Measurements from ENCODE around the gene ALOX12. TPM values are rescaled to one million over a fixed set of nuclear protein-coding genes. Genes with fewer than 3 reads are reported as not detected.
"Not testable (repeated sequence)": the region's sequence is repeated elsewhere in the genome, so short reads cannot be mapped to it uniquely, and the experiment has no call there.

Gene ALOX12
- total RNA-seq, 1 experiment from 2014 or later, result not detected

GRCh38 chr17:6981426-6981825, 14.4 kb upstream of the ALOX12 start:
- Mint-ChIP-seq H3K9me3 (ENCODE audit: unreplicated experiment) (no peaks in the 10 kb centered on the region), H3K4me3 (ENCODE audit: unreplicated experiment) (no peak overlapping the region), H3K4me1 (ENCODE audit: insufficient read depth, unreplicated experiment) (peaks cover 5% of the 10 kb centered on the region), H3K27ac (ENCODE audit: low read depth, unreplicated experiment) (no peak overlapping the region), H3K36me3 (ENCODE audit: insufficient read depth, unreplicated experiment) (no peaks in the 10 kb centered on the region), H3K27me3 (ENCODE audit: insufficient read depth, unreplicated experiment) (no peaks in the 10 kb centered on the region)
- TF ChIP-seq, protein P1, sequence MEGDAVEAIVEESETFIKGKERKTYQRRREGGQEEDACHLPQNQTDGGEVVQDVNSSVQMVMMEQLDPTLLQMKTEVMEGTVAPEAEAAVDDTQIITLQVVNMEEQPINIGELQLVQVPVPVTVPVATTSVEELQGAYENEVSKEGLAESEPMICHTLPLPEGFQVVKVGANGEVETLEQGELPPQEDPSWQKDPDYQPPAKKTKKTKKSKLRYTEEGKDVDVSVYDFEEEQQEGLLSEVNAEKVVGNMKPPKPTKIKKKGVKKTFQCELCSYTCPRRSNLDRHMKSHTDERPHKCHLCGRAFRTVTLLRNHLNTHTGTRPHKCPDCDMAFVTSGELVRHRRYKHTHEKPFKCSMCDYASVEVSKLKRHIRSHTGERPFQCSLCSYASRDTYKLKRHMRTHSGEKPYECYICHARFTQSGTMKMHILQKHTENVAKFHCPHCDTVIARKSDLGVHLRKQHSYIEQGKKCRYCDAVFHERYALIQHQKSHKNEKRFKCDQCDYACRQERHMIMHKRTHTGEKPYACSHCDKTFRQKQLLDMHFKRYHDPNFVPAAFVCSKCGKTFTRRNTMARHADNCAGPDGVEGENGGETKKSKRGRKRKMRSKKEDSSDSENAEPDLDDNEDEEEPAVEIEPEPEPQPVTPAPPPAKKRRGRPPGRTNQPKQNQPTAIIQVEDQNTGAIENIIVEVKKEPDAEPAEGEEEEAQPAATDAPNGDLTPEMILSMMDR (IDR thresholded peaks at IDR 0.05; ENCODE audit: unreplicated experiment), result no peak
- BruUV-seq (replicated peaks), result no TSS peak
- intact Hi-C loops (cut with micrococcal nuclease), result no loop called here
- no peak for DNase-seq (ENCODE audit: unreplicated experiment)
- CTCF ChIA-PET, result interaction anchor here (0.7 kb wide), 2 partner anchors 19 to 70 kb away, joined by 3 read pairs; no protein-coding TSS in a partner anchor
- POLR2A ChIA-PET, result no interaction called here

GRCh38 chr17:6985266-6985665, 10.6 kb upstream of the ALOX12 start:
- CTCF ChIA-PET, result interaction anchor here (1.1 to 1.6 kb wide), 5 partner anchors 19 to 319 kb away, joined by 3 to 14 read pairs (median 4); no protein-coding TSS in a partner anchor
- no peaks in the 10 kb centered on the region for H3K9me3 Mint-ChIP-seq (ENCODE audit: unreplicated experiment)
- H3K4me1 Mint-ChIP-seq (ENCODE audit: insufficient read depth, unreplicated experiment), result no peaks in the 10 kb centered on the region
- no peaks in the 10 kb centered on the region for H3K36me3 Mint-ChIP-seq (ENCODE audit: insufficient read depth, unreplicated experiment)
- intact Hi-C loops (cut with micrococcal nuclease), result no loop called here
- H3K27me3 Mint-ChIP-seq (ENCODE audit: insufficient read depth, unreplicated experiment), result no peaks in the 10 kb centered on the region
- TF ChIP-seq, protein P1 (IDR thresholded peaks at IDR 0.05; ENCODE audit: unreplicated experiment), result no peak
- POLR2A ChIA-PET, result no interaction called here
- BruUV-seq (replicated peaks), result no TSS peak
- DNase-seq (ENCODE audit: unreplicated experiment), result no peak
- no peak overlapping the region for H3K27ac Mint-ChIP-seq (ENCODE audit: low read depth, unreplicated experiment)
- H3K4me3 Mint-ChIP-seq (ENCODE audit: unreplicated experiment), result no peak overlapping the region

- Mint-ChIP-seq H3K27ac (ENCODE audit: low read depth, unreplicated experiment) (no peak overlapping the region), H3K4me3 (ENCODE audit: unreplicated experiment) (no peak overlapping the region), H3K9me3 (ENCODE audit: unreplicated experiment) (no peaks in the 10 kb centered on the region), H3K27me3 (ENCODE audit: insufficient read depth, unreplicated experiment) (no peaks in the 10 kb centered on the region), H3K4me1 (ENCODE audit: insufficient read depth, unreplicated experiment) (no peaks in the 10 kb centered on the region), H3K36me3 (ENCODE audit: insufficient read depth, unreplicated experiment) (no peaks in the 10 kb centered on the region)
- TF ChIP-seq, protein P1 (IDR thresholded peaks at IDR 0.05; ENCODE audit: unreplicated experiment), result no peak
- no peak for DNase-seq (ENCODE audit: unreplicated experiment)
- BruUV-seq (replicated peaks), result no TSS peak
- ChIA-PET CTCF (no interaction called here), POLR2A (no interaction called here)
- intact Hi-C loops (cut with micrococcal nuclease), result no loop called here
These were observed 9.2 kb upstream of the ALOX12 start for GRCh38 chr17:6986676-6987075.

DNA sequence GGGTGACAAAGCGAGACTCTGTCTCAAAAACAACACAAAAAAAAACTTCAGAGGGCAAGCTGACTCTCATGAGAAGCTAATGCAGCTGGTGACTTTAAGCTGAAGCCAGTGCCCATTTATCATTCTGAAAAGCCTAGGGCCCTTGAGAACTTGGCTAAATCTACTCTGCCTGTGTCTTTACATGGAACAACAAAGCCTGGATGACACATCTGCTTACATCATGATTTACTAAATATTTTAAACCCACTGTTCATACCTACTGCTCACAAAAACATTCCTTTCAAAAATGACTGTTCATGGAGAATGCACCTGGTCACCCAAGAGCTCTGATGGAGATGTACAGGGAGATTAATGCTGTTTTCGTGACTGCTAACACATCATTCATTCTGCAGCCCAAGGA, 6.1 kb upstream of the ALOX12 start:
- Mint-ChIP-seq H3K4me1 (ENCODE audit: insufficient read depth, unreplicated experiment) (no peaks in the 10 kb centered on the region), H3K27ac (ENCODE audit: low read depth, unreplicated experiment) (no peak overlapping the region), H3K27me3 (ENCODE audit: insufficient read depth, unreplicated experiment) (no peaks in the 10 kb centered on the region), H3K36me3 (ENCODE audit: insufficient read depth, unreplicated experiment) (peaks cover 11% of the 10 kb centered on the region), H3K9me3 (ENCODE audit: unreplicated experiment) (no peaks in the 10 kb centered on the region), H3K4me3 (ENCODE audit: unreplicated experiment) (no peak overlapping the region)
- peak; percentile 3 for DNase-seq (ENCODE audit: unreplicated experiment)
- TF ChIP-seq, protein P1 (IDR thresholded peaks at IDR 0.05; ENCODE audit: unreplicated experiment), result no peak
- ChIA-PET CTCF (interaction anchor here (0.6 to 2.3 kb wide), 4 partner anchors 14 to 340 kb away, joined by 3 to 16 read pairs (median 6); no protein-coding TSS in a partner anchor), POLR2A (interaction anchor here (0.6 to 0.9 kb wide), 3 partner anchors 79 to 201 kb away, joined by 3 to 4 read pairs (median 3); no protein-coding TSS in a partner anchor)
- intact Hi-C loops (cut with micrococcal nuclease), result no loop called here
- no TSS peak for BruUV-seq (replicated peaks)

GRCh38 chr17:6993613-6994056, 2.2 kb upstream of the ALOX12 start:
- CTCF ChIA-PET, result interaction anchor here (0.7 to 1.6 kb wide), 3 partner anchors 79 to 327 kb away, joined by 3 to 4 read pairs (median 3); no protein-coding TSS in a partner anchor
- H3K9me3 Mint-ChIP-seq (ENCODE audit: unreplicated experiment); DNase-seq (ENCODE audit: unreplicated experiment); H3K4me3 Mint-ChIP-seq (ENCODE audit: unreplicated experiment); H3K27ac Mint-ChIP-seq (ENCODE audit: low read depth, unreplicated experiment); POLR2A ChIA-PET; intact Hi-C loops (cut with micrococcal nuclease); H3K27me3 Mint-ChIP-seq (ENCODE audit: insufficient read depth, unreplicated experiment); H3K4me1 Mint-ChIP-seq (ENCODE audit: insufficient read depth, unreplicated experiment); BruUV-seq (replicated peaks): not testable (repeated sequence)
- peaks cover 22% of the 10 kb centered on the region for H3K36me3 Mint-ChIP-seq (ENCODE audit: insufficient read depth, unreplicated experiment)
